K562 (cell line): ENCODE data around the gene GFRA1.

Source experiments
- CBFB ChIP-seq: sonication (generic); formaldehyde crosslinking; IDR thresholded peaks from 2 replicates; pipeline ENCODE4 v1.4.0; 2020; ENCODE audit warnings: mild to moderate bottlenecking, missing genetic modification reagents
- FOXJ3 ChIP-seq: sonication (generic); formaldehyde crosslinking; IDR thresholded peaks from 2 replicates; pipeline ENCODE4 v1.4.0; 2020; ENCODE audit warnings: mild to moderate bottlenecking, missing genetic modification reagents
- GATA2 ChIP-seq: sonication (generic); formaldehyde crosslinking; IDR thresholded peaks from 2 replicates; pipeline ENCODE4 v1.4.0; 2020; ENCODE audit warnings: mild to moderate bottlenecking, missing genetic modification reagents
- RBM39 ChIP-seq: fragments of 200-400 bp; formaldehyde crosslinking; optimal IDR thresholded peaks from 2 replicates; pipeline ENCODE3; 2018; ENCODE audit warnings: low read depth, low read length
- RCOR1 ChIP-seq, 2 experiments: IDR thresholded peaks; 2 replicates each; pipeline ENCODE4 v1.6.1; 2012; ENCODE audit warnings: low read depth in 2 of 2, low read length in 2 of 2, borderline replicate concordance in 1 of 2, improper control_type of control experiment in 1 of 2
- ZFP36 ChIP-seq: fragments of 150-350 bp; IDR thresholded peaks from 2 replicates; pipeline ENCODE4 v1.6.1; 2018; ENCODE audit warnings: low read length, low read depth; ENCODE audit not compliant: partially characterized antibody
- ZFX ChIP-seq: sonication (generic); formaldehyde crosslinking; IDR thresholded peaks from 2 replicates; pipeline ENCODE4 v1.8.0; 2022; ENCODE audit warnings: mild to moderate bottlenecking, missing genetic modification reagents, moderate library complexity
- ZNF224 ChIP-seq: sonication (generic); formaldehyde crosslinking; IDR thresholded peaks from 2 replicates; pipeline ENCODE4 v1.8.0; 2022; ENCODE audit warnings: mild to moderate bottlenecking, missing genetic modification reagents
- ZNF76 ChIP-seq: fragments of 250-450 bp; sonication (Bioruptor Pico); IDR thresholded peaks from 2 replicates; pipeline ENCODE4 v1.4.0; 2020; ENCODE audit warnings: mild to moderate bottlenecking, moderate library complexity, borderline replicate concordance
- TF ChIP-seq, protein P1 (sequence below), 3 experiments: IDR thresholded peaks in 2 of 3; conservative IDR thresholded peaks in 1 of 3; 2 replicates each; pipeline ENCODE4 v1.5.1; 2011 to 2012; ENCODE audit warnings: low read length in 3 of 3, mild to moderate bottlenecking in 3 of 3, control low read depth in 2 of 3, improper control_type of control experiment in 1 of 3, inconsistent platforms in 1 of 3, low read depth in 1 of 3, mixed read lengths in 1 of 3, moderate library complexity in 1 of 3; ENCODE audit not compliant: insufficient read depth in 2 of 3

DNA sequence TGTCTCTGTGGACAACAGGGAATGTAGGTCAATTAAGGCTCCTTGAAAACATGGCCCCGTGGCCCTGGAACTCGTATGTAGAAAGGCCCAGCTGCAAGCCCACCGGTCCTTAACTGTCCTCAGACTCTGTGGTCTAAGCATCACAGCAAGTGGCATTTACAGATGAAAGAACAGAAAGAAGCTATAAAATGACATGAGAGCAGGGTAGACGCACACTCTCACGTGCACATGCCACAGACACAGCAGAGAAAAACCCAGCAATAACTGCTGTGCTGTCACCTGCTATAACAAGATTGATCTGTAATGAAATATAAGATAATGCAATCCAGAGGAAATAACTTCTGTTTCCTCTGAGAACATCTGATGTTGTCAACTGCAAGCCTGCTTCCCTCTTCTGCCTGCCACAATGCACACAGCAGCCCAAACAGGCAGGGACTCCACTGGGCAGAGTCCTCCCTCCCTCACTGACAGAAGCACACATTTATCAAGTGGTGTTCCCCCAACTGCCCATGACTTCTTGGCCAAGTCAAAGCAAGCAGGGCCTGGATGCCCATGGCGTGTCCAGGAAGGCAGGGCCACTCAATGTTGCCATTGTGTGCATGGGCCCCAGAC is 63.9 kb downstream of the GFRA1 start:
- TF ChIP-seq GATA2 (CRISPR knock-in tag) (no peak), ZFX (CRISPR knock-in tag) (no peak), ZNF224 (CRISPR knock-in tag) (no peak), RCOR1 (IDR thresholded peaks at IDR 0.05; ENCODE audit: borderline replicate concordance in 1 of 2, low read depth in 2 of 2, low read length in 2 of 2) (no peak), CBFB (CRISPR knock-in tag) (no peak), ZNF76 (CRISPR knock-in tag) (no peak), ZFP36 (no peak), RBM39 (no peak), FOXJ3 (CRISPR knock-in tag) (no peak)
- TF ChIP-seq, protein P1, sequence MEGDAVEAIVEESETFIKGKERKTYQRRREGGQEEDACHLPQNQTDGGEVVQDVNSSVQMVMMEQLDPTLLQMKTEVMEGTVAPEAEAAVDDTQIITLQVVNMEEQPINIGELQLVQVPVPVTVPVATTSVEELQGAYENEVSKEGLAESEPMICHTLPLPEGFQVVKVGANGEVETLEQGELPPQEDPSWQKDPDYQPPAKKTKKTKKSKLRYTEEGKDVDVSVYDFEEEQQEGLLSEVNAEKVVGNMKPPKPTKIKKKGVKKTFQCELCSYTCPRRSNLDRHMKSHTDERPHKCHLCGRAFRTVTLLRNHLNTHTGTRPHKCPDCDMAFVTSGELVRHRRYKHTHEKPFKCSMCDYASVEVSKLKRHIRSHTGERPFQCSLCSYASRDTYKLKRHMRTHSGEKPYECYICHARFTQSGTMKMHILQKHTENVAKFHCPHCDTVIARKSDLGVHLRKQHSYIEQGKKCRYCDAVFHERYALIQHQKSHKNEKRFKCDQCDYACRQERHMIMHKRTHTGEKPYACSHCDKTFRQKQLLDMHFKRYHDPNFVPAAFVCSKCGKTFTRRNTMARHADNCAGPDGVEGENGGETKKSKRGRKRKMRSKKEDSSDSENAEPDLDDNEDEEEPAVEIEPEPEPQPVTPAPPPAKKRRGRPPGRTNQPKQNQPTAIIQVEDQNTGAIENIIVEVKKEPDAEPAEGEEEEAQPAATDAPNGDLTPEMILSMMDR (IDR thresholded peaks at IDR 0.05 in 2 of 3, conservative IDR thresholded peaks at IDR 0.05 in 1 of 3; ENCODE audit: insufficient read depth in 2 of 3, low read depth in 1 of 3, low read length in 3 of 3), result no peak
